Left lobe of liver (tissue), 2 donors: Measurements from ENCODE around the gene RPA4. TPM values are rescaled to one million over a fixed set of nuclear protein-coding genes. Genes with fewer than 3 reads are reported as not detected.
"Not testable (repeated sequence)": the region's sequence is repeated elsewhere in the genome, so short reads cannot be mapped to it uniquely, and the experiment has no call there.

Experiments used
- ATAC-seq: fragments of 200-7000 bp; cut with Tn5 transposase; one replicate; pipeline ENCODE4 v1.9.1; 2020; ENCODE audit warnings: mild to moderate bottlenecking, moderate library complexity
- DNase-seq: peaks from one replicate; pipeline ENCODE4 v3.0.0-alpha.2; 2020; ENCODE audit warnings: low spot score
- total RNA-seq: library from RNA; stranded (reverse); gene quantifications from one replicate; pipeline ENCODE4 v1.2.1, GENCODE V29; 2021
- donor health status: DM: no; HTN: no; CAD: no; lungs with moderate emphysema.
- donor health status: DM: no; HTN: yes; CAD: no.

The RPA4 gene, protein sequence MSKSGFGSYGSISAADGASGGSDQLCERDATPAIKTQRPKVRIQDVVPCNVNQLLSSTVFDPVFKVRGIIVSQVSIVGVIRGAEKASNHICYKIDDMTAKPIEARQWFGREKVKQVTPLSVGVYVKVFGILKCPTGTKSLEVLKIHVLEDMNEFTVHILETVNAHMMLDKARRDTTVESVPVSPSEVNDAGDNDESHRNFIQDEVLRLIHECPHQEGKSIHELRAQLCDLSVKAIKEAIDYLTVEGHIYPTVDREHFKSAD
- total RNA-seq = 0.23 TPM

DNA sequence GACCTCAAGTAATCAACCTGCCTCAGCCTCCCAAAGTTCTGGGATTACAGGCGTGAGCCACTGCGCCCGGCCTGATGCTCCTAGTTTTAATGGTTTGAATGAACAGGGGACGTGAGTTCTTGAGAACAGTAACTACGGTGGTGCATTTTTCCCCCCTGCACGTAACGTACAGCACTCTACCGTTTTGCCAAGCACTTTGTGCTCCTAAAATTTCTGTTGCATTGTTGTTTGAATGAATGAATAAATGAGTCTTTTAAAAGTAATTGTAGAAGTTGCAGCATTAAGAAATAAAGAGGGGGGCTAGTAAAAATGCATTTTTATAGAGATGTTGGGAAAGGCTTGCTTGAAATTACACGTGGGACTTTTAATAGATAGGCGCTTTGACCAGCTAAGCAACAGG is at the start of gene RPA4:
Gene RPA4 (plus strand): TSS at position 301 of the 400 bp plus-strand sequence. CDS start 403 bp downstream, outside the sequence.
- ATAC-seq (no peak), DNase-seq (no peak)

DNA sequence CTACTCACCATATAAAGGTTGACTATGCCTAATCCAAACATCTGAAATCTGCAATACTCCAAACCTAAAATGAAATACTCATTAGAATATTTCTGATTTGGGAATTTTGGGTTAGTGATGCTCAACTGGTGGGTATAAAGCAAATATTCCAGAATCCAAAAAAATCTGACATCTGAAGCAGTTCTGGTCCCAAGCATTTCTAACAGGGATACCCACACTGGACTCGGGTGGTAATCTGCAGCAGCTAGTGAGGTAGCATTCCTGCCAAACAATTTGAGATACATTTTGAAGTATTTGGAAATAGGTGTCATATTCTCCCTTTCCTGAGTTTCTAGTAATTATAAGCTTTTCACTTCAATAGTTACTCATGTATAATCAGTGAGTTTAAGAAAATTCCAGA is 49.6 kb upstream of the RPA4 start:
- ATAC-seq (no peak), DNase-seq (no peak)

DNA sequence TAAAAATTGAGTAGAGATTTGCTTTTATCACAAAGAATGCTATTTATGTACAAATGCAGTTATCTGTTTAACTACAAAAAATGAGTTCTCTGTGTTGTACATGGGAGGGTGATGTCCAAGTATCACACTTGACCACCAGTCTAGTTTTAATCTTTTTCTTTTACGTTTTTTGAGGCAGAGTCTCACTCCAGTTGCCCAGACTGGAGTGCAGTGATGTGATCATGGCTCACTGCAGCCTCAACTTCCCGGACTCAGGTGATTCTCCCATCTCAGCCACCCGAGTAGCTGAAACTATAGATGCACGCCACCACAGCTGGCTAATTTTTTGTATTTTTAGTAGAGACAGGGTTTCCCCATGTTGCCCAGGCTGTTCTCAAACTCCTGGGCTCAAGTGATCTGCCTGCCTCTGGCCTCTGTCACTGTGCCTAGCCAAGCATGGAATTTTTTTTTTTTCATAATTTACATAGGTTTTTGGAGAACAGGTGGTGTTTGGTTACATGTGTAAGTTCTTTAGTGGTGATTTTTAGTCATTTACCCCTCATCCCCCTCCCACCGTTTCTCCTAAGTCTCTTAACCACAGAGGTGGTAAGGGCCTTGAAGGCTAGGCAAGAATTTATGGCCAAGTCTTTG is 47.9 kb upstream of the RPA4 start:
- ATAC-seq (no peak), DNase-seq (no peak)

DNA sequence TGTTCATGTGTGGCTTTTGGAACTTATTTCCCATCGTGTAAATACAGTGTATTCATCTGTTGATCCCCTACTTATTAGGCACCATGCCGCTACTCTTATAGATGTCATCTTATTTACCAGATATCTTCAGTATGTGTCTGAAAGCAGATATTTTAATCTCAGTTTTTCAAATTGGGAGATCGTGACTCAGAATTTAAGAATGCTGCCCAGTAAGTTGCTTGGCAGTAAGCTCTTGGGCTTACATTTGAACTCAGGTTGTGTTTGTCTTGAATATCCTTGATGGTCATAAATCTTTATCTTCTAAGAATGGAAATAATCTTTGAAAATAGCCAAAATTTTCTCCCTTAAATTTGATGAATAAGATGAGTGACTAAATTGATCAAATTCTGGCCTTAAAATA is 45.9 kb upstream of the RPA4 start:
- no peak for ATAC-seq
- DNase-seq = no peak

DNA sequence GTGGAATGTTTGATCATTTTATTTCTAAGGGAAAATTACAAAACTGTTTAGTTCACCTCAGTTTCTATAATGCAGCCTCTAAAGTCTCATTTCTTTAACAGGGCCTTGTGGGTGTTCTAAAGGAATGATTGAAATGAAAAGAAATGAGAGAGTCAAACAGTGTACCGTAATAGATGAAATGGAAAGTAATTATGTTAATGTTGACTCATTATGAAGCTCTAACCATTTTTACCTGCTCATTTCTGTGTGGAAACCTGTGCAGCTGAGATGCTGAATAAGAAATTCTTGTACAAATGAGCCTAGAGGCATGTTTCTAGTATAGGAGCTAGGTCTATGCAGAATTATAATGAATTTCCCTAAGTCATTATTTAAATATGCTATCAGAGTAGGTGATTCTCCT is 45.2 kb upstream of the RPA4 start:
- ATAC-seq (no peak), DNase-seq (no peak)

DNA sequence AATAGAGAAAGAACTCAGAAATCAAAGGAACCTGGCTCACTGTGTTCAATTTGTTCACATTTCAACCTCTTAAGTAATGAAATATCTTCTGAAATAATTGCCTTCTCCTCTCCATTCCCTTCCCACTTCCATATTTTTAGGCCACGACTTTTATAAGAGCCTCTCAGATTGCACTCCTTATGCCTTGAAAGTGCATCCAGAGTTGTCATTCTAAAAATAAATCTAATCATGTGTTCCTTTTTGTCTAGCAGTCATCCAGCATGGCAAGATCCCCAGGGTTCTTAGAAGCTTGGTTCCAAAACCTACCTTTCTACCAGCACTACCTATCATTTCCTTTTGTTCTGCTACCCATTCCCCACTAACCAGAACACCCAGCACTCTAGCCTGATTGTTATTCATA is 42.4 kb upstream of the RPA4 start:
- no peak for ATAC-seq

DNA sequence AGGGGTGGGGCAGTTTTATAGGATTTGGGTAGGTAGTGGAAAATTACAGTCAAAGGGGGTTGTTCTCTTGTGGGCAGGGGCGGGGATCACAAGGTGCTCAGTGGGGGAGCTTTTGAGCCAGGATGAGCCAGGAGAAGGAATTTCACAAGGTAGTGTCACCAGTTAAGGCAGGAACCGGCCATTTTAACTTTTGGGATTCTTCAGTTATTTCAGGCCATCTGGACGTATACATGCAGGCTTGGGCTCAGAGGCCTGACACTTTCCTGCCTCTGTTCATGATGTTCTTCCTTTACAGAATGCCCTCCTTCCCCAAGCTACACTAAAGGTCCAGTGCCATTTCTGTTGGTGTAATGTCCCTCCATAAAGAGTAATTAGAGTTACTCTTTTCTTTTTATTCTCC is 41.8 kb upstream of the RPA4 start:
- DNase-seq, ATAC-seq: not testable (repeated sequence)

More for the DNA sequence above, 42.4 kb upstream of the RPA4 start:
- DNase-seq = no peak

DNA sequence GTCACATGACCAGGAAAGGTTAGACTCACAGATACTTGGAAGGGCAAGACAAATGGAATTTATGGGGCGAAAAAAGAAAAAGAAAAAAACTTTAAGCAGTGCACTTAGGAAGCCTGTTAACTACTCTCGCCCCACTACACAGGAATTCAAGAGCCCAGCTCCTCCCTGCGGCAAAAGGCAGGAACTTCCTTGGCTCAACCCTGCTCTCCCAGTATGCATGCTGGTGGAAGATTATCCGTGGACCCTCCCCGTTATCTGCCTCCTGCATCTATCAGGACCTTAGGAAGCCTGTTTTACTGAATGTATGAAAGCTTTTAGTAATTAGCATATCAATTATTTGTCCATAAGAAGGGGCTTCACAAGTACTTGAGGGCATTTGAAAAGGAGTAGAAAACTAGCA is 40.1 kb upstream of the RPA4 start:
- ATAC-seq = no peak
- DNase-seq = no peak

DNA sequence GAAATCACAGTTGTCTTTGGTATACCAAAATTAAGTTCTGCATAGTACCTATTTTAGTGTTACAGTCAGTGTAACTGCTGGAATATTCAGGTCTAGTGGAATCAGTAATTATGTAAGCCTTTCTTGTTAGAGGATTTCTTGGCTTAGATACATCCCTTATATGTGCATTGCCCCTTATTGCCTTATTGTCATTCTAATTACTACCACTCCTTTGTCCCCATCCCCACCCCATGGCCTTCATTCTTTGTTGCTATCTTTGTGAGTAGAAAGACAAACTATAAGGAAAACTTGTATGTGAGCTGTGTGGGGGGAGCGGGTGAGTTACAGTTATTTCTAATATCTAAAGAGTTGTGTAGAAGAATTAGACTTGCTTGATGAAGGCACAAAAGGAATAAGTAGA is 36.9 kb upstream of the RPA4 start:
- ATAC-seq = no peak
- DNase-seq = no peak

DNA sequence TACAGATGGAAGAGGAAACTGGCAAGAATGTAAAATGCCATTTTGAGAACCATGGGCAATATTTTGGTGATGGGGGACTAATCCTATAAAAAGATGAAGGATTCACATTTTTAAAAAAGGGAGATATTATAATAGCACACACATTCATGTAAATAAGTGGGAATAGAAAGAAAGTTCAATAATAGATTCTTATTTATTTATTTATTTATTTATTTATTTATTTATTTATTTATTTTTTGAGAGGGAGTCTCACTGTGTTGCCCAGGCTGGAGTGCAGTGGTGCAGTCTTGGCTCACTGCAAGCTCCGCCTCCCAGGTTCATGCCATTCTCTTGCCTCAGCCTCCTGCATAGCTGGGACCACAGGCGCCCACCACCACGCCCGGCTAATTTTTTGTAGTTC is 24.3 kb upstream of the RPA4 start:
- not testable (repeated sequence) for DNase-seq, ATAC-seq

DNA sequence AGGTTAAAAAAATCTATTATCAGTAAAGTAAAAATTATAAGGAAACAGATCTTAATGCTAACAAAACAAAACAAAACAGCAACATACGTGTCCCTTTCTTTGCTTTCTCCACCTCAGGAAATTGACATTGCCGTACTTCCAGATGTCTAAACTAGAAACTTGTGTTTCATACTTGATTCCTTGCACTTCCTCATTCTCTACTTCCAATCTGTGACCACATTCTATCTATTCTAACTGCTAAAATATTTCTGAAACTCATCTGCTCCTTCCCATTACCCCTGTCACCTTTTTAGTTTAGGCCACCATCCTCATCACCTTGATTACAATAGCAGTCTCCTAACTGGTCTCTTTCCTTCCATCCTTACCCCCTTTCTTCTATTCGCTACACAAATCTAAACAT is 22.5 kb upstream of the RPA4 start:
- DNase-seq (no peak), ATAC-seq (no peak)

DNA sequence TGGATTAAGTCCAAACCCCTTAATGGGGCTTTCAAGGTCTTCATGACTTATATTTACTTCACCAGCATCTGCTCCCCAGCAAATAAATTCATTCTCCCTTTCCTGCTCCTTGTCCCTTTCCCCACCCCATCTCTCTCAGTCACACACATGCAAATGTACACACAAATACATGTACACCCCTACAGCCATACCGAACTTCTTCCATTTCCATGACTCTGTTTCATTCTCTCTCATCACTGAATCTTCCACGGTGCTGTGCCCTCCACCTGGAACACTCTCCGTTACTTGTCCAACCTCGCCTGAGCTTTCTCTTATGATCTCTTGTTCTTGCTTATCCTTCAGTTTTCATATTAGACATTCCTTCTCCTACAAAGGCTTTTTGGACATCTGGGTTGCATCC is 22.0 kb upstream of the RPA4 start:
- ATAC-seq = no peak
- no peak for DNase-seq

DNA sequence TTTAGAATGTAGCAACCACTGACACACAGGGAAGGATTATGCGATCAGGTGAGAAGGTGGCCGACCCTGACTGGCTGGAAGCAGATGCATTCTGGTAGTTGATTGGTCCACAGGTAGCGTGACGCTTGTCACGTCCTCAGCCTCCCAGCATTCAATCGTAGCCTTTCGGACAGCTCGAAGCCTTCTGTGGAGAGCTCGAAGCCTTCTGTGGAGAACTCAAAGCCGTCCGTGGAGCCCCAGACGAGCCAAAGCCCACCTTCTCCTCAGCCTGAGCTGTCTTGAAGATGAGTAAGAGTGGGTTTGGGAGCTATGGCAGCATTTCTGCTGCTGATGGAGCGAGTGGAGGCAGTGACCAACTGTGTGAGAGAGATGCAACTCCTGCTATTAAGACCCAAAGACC is 319 bp downstream of the RPA4 start:
- DNase-seq (no peak), ATAC-seq (no peak)

DNA sequence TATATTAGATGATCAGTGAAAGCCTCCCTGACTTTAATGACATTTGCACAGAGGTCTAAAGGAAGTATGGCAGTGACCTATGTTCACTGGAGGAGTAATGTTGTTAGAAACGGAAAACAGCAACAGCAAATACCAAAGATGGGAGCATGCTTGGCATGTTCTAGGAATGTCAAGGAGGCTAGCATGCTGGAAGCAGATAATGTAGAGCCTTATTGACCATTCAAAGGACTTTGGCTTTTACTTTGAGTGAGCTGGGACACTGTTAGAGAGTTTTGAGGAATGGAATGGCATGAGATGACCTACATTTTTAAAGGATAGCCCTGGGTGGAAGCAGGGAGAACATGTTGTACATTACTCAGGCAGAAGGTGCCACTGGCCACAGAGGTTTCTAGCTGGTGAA is 6.0 kb downstream of the RPA4 start:
- DNase-seq = no peak
- ATAC-seq = no peak

DNA sequence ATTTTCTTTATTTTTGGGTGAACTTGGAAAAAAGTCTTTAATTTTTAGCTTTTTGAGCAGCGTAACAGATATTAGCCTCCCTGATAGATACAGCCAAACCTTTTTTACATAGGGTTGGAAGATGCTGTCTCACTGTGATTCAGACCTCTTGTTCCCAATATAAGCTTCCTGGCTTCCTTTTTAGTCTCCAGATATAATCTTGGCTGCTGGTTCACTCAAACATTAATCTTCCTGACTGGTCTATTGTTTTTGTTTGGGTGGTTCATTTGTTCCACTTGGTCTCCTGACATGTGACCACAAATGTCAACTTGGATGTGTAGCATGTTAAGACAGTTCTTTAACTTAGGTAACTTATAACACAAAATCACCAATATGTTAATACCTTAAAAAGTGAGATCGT is 23.0 kb downstream of the RPA4 start:
- ATAC-seq (no peak), DNase-seq (no peak)

DNA sequence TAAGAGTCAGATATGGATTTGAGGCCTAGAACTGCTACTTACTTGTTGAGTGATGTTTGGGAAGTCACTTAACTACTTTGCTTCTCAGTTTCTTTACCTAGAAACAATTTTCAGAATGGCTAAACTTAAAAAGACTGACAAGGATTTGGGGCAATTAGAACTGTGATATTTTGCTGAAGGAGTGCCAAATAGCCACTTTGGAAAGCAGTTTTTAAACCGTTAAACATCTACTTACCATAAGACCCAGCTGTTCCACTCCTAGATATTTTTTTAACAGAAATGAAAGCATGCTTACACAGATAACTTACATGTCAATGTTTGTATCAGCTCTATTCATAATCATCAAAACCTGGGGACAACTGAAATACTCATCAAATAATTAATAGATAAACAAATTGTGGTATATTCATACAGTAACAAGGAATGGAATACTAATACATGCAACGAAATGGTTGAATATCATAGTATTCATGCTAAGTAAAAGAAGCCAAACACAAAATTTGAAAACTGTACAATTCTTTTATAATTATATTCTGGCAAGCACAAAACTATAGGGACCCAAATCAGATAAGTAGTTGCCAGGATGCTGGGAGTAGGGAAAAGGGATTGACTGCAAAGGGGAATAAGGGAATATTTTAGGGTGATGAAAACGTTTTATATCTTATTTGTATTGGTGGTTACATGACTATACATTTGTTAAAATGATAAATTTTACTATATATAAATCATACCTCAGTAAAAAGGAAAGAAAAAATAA is 24.0 kb downstream of the RPA4 start:
- no peak for DNase-seq
- ATAC-seq = no peak

DNA sequence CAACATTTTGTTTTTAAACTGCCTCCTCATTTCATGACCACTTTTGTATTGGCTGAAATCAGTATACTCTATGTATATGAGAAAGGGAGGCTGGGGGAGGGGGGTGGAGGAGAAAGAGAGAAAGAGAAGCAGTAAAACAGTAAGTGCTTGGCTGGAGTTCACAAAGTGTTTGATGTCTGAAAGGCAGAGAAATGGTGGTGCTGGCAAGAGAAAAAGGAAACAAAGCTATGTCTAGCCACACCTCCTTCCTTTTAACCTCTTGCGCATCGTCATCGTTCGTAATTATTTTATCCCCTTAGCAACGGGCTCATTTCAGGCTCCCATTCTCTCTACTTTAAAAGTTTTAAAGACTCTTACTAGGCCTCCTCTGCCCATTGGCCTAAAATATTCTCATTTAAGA is 25.6 kb downstream of the RPA4 start:
- DNase-seq = no peak

DNA sequence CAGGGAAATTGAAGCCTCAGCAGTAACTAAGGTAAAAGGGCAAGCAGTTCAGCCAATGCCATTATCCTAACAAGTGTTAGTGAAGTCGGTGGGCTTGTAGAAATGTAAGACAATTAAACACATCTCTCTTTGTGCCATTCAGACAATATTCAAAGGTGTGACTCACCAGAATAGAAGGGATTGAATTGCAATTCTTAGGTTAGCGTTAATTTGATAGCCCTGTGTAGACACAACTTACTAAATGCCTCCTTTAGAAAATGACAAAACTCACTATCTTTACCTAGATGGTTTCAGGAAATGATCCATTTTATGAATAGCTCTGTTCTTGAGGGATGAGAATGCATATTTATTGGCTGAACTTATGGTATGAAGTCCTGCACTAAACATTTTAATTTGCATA is 35.2 kb downstream of the RPA4 start:
- DNase-seq (no peak), ATAC-seq (no peak)

More for the DNA sequence above, 25.6 kb downstream of the RPA4 start:
- ATAC-seq = no peak

DNA sequence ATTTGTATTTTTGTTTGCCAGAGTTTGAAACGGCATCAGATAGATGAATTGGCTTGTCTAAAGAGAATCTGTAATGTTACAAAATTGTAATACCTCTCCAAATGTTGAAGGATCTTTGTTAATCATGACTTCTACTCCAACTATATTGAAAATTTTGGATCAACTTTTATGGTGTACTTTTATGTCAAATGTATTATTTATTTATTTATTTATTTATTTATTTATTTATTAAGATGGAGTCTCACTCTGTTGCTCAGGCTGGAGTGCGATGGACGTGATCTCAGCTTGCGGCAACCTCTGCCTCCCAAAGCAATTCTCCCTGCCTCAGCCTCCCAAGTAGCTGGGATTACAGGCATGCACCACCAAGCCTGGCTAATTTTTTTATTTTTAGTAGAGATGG is 36.0 kb downstream of the RPA4 start:
- no peak for ATAC-seq
- no peak for DNase-seq

DNA sequence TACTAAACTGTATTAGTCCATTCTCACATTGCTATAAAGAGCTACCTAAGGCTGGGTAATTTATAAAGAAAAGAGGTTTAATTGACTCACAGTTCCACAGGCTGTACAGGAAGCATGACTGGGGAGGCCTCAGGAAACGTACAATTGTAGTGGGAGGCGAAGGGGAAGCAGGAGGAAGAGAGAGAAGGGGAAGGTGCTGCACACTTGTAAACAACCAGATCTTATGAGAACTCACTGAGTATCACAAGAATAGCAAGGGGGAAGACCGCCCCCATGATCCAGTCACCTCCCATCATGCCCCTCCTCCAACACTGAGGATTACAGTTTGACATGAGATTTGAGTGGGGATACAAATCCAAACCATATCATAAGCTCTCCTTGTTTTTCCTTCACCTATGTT is 40.9 kb downstream of the RPA4 start:
- no peak for DNase-seq
- ATAC-seq = no peak

DNA sequence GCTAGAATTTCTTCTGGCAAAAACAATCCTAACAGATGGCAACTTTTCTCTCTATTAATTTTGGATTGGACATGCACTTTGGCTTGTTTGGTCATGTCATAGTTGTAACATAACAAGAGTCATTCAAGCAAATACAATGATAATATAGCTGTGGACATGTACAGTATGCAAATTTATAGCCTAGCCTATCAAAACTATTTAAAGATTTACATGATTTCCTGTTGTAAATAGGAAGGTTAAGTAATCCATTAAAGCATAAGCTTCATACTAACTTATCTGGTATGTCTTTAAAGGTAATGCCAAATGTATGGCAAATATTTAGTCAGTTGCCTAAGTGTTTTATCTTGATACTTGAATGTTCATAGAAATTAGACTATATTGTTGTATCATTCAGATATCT is 45.3 kb downstream of the RPA4 start:
- DNase-seq (no peak), ATAC-seq (no peak)
